Thyroid gland (tissue), 4 donors: ENCODE results near the gene PCDHGB6.

Experiments
- CTCF ChIP-seq, 6 experiments: fragments of 200-600 bp in 3 of 6; fragments of 450-650 bp in 3 of 6; sonication (generic) in 3 of 6; IDR thresholded peaks; one replicate each; pipeline ENCODE4 v1.5.1; 2016 to 2019; ENCODE audit warnings: antibody characterized with exemption in 6 of 6, mild to moderate bottlenecking in 2 of 6, inconsistent platforms in 1 of 6, moderate library complexity in 1 of 6
- POLR2A ChIP-seq, 2 donors: fragments of 450-650 bp; IDR thresholded peaks; one replicate each; pipeline ENCODE4 v1.6.1; 2017; ENCODE audit warnings: antibody characterized with exemption in 2 of 2, mild to moderate bottlenecking in 2 of 2, moderate library complexity in 1 of 2

GRCh38 chr5:141382469-141383294, 25.1 kb upstream of the PCDHGB6 start, which contains the start of gene PCDHGA7:
- peak in 4 of 6 experiments; percentile 9 to 33 (median 30) for TF ChIP-seq CTCF (IDR thresholded peaks at IDR 0.05)
- TF ChIP-seq POLR2A (IDR thresholded peaks at IDR 0.05), result no peak
